ENCODE measurements around the gene NELFA.

NELFA gene

GRCh38 chr4:1981251-1982058, 27.3 kb downstream of the NELFA start:
- DNase-seq, result no peak

GRCh38 chr4:1980561-1981041, 28.2 kb downstream of the NELFA start:
- no peak for DNase-seq

- no peak for DNase-seq
Observed at GRCh38 chr4:1979477-1980196, 29.1 kb downstream of the NELFA start.

- no peak for DNase-seq
Observed at GRCh38 chr4:1978741-1979476, 29.9 kb downstream of the NELFA start.

GRCh38 chr4:1978226-1978625, 30.5 kb downstream of the NELFA start:
- DNase-seq, result no peak

GRCh38 chr4:1976416-1977352, 32.1 kb downstream of the NELFA start:
- no peak for DNase-seq

- no peak for DNase-seq
Observed at GRCh38 chr4:1975880-1976279, 32.9 kb downstream of the NELFA start.

GRCh38 chr4:1975391-1975801, 33.4 kb downstream of the NELFA start:
- no peak for DNase-seq

- no peak for DNase-seq
Observed at GRCh38 chr4:1974840-1975239, 33.9 kb downstream of the NELFA start.

GRCh38 chr4:1973661-1974060, 35.1 kb downstream of the NELFA start:
- DNase-seq, result no peak

GRCh38 chr4:1973218-1973617, 35.6 kb downstream of the NELFA start:
- no peak for DNase-seq

GRCh38 chr4:1972414-1972813, 36.4 kb downstream of the NELFA start:
- no peak for DNase-seq

GRCh38 chr4:1971456-1972200, 37.1 kb downstream of the NELFA start:
- DNase-seq, result no peak

GRCh38 chr4:1970926-1971325, 37.8 kb downstream of the NELFA start:
- DNase-seq, result no peak

- no peak for DNase-seq
Observed at GRCh38 chr4:1969928-1970723, 38.6 kb downstream of the NELFA start.

GRCh38 chr4:1968686-1969295, 40.0 kb downstream of the NELFA start:
- no peak for DNase-seq

- DNase-seq, result no peak
Observed at GRCh38 chr4:1967512-1968149, 41.1 kb downstream of the NELFA start.

GRCh38 chr4:1964971-1965370, 43.8 kb downstream of the NELFA start:
- no peak for DNase-seq

GRCh38 chr4:1964443-1964842, 44.3 kb downstream of the NELFA start:
- DNase-seq, result no peak

GRCh38 chr4:1962980-1963379, 45.8 kb downstream of the NELFA start:
- no peak for DNase-seq
